Parathyroid adenoma (tissue), 2 donors: Measurements from ENCODE around the gene TGFA.

Experiments
- H2AFZ ChIP-seq: fragments of 300-600 bp; sonication (generic); one replicate; pipeline ENCODE4 v1.7.0; 2017; ENCODE audit warnings: antibody characterized with exemption, mild to moderate bottlenecking
- H3K27ac ChIP-seq: fragments of 300-600 bp; sonication (generic); one replicate; pipeline ENCODE4 v1.7.0; 2017
- H3K27me3 ChIP-seq: fragments of 300-600 bp; sonication (generic); one replicate; pipeline ENCODE4 v1.7.0; 2017; ENCODE audit warnings: low read length; ENCODE audit not compliant: control insufficient read depth, insufficient read depth
- H3K36me3 ChIP-seq: fragments of 300-600 bp; sonication (generic); one replicate; pipeline ENCODE4 v1.7.0; 2017; ENCODE audit warnings: low read length; ENCODE audit not compliant: control insufficient read depth, insufficient read depth
- H3K4me1 ChIP-seq: fragments of 300-600 bp; sonication (generic); one replicate; pipeline ENCODE4 v1.7.0; 2017; ENCODE audit warnings: control low read depth
- H3K4me2 ChIP-seq: fragments of 300-600 bp; sonication (generic); one replicate; pipeline ENCODE4 v1.7.0; 2017; ENCODE audit warnings: low read length
- H3K4me3 ChIP-seq: fragments of 300-600 bp; sonication (generic); one replicate; pipeline ENCODE4 v1.7.0; 2017; ENCODE audit warnings: low read depth, low read length
- H3K79me2 ChIP-seq: fragments of 300-600 bp; sonication (generic); one replicate; pipeline ENCODE4 v1.7.0; 2017; ENCODE audit warnings: control low read depth
- H3K9ac ChIP-seq: fragments of 300-600 bp; sonication (generic); one replicate; pipeline ENCODE4 v1.7.0; 2017; ENCODE audit warnings: mild to moderate bottlenecking
- H3K9me3 ChIP-seq: fragments of 300-600 bp; sonication (generic); one replicate; pipeline ENCODE4 v1.7.0; 2017; ENCODE audit warnings: low read length; ENCODE audit not compliant: control insufficient read depth
- CTCF ChIP-seq: fragments of 300-600 bp; sonication (generic); IDR thresholded peaks from one replicate; pipeline ENCODE4 v1.7.0; 2017; ENCODE audit warnings: antibody characterized with exemption, mild to moderate bottlenecking
- donor health status: primary hyperparathyroidism.

TGFA gene

GRCh38 chr2:70528276-70528675 lies 25.4 kb downstream of the TGFA start:
- Histone ChIP-seq H2AFZ (no peak overlapping the region), H3K79me2 (no peaks in the 10 kb centered on the region), H3K4me1 (peaks cover 7% of the 10 kb centered on the region), H3K27ac (no peak overlapping the region), H3K9ac (no peak overlapping the region), H3K9me3 (no peaks in the 10 kb centered on the region), H3K4me3 (no peak overlapping the region), H3K4me2 (no peak overlapping the region), H3K27me3 (no peaks in the 10 kb centered on the region), H3K36me3 (no peaks in the 10 kb centered on the region)
- no peak for TF ChIP-seq CTCF

GRCh38 chr2:70527447-70528080 lies 26.1 kb downstream of the TGFA start:
- peaks cover 7% of the 10 kb centered on the region for H3K4me1 ChIP-seq
- H3K27me3 ChIP-seq: no peaks in the 10 kb centered on the region
- no peaks in the 10 kb centered on the region for H3K36me3 ChIP-seq
- no peak for TF ChIP-seq CTCF
- H3K79me2 ChIP-seq: no peaks in the 10 kb centered on the region
- H2AFZ ChIP-seq: no peak overlapping the region
- H3K27ac ChIP-seq: no peak overlapping the region
- H3K9me3 ChIP-seq: no peaks in the 10 kb centered on the region
- H3K4me3 ChIP-seq: no peak overlapping the region
- no peak overlapping the region for H3K4me2 ChIP-seq
- no peak overlapping the region for H3K9ac ChIP-seq

GRCh38 chr2:70526126-70526525 lies 27.5 kb downstream of the TGFA start:
- H3K36me3 ChIP-seq: no peaks in the 10 kb centered on the region
- no peaks in the 10 kb centered on the region for H3K9me3 ChIP-seq
- H2AFZ ChIP-seq: no peak overlapping the region
- no peak overlapping the region for H3K27ac ChIP-seq
- H3K9ac ChIP-seq: no peak overlapping the region
- TF ChIP-seq CTCF: no peak
- H3K4me1 ChIP-seq: peaks cover 7% of the 10 kb centered on the region
- no peak overlapping the region for H3K4me3 ChIP-seq
- H3K4me2 ChIP-seq: no peak overlapping the region
- no peaks in the 10 kb centered on the region for H3K79me2 ChIP-seq
- H3K27me3 ChIP-seq: no peaks in the 10 kb centered on the region

- no peaks in the 10 kb centered on the region for H3K9me3 ChIP-seq
- H3K79me2 ChIP-seq: no peaks in the 10 kb centered on the region
- H3K4me3 ChIP-seq: no peak overlapping the region
- H3K27me3 ChIP-seq: no peaks in the 10 kb centered on the region
- no peak for TF ChIP-seq CTCF
- H3K4me1 ChIP-seq: peaks cover 7% of the 10 kb centered on the region
- no peak overlapping the region for H3K27ac ChIP-seq
- H3K9ac ChIP-seq: no peak overlapping the region
- H3K4me2 ChIP-seq: no peak overlapping the region
- H3K36me3 ChIP-seq: no peaks in the 10 kb centered on the region
- H2AFZ ChIP-seq: no peak overlapping the region
These were observed 28.6 kb downstream of the TGFA start for GRCh38 chr2:70525032-70525431.
